Neural progenitor cell (in vitro differentiated cells): ENCODE measurements around the gene VTN. TPM values are rescaled to one million over a fixed set of nuclear protein-coding genes. Genes with fewer than 3 reads are reported as not detected.

Experiments used
- DNase-seq: peaks from one replicate; pipeline ENCODE4 v3.0.0-alpha.2; 2016; ENCODE audit warnings: low spot score
- H2AFZ ChIP-seq: fragments of 200-600 bp; sonication (generic); replicated peaks from 2 replicates; pipeline ENCODE4 v1.6.1; 2016; ENCODE audit warnings: antibody characterized with exemption
- H3F3A ChIP-seq: fragments of 200-600 bp; sonication (generic); 2 replicates; pipeline ENCODE4 v1.6.1; 2016; ENCODE audit warnings: antibody characterized with exemption, low read depth
- H3K27ac ChIP-seq: fragments of 200-600 bp; sonication (generic); 2 replicates; pipeline ENCODE4 v1.5.1; 2016; ENCODE audit warnings: mild to moderate bottlenecking
- H3K27me3 ChIP-seq: fragments of 200-600 bp; sonication (generic); 2 replicates; pipeline ENCODE4 v1.6.1; 2016; ENCODE audit warnings: mild to moderate bottlenecking, moderate library complexity
- H3K36me3 ChIP-seq: fragments of 200-600 bp; sonication (generic); 2 replicates; pipeline ENCODE4 v1.5.1; 2016
- H3K4me1 ChIP-seq: fragments of 200-600 bp; sonication (generic); 2 replicates; pipeline ENCODE4 v1.6.1; 2016; ENCODE audit warnings: mixed run types
- H3K4me2 ChIP-seq: fragments of 200-600 bp; sonication (generic); 2 replicates; pipeline ENCODE4 v1.6.1; 2016
- H3K4me3 ChIP-seq: fragments of 200-600 bp; sonication (generic); 2 replicates; pipeline ENCODE4 v1.5.1; 2016
- H3K79me2 ChIP-seq: fragments of 200-600 bp; sonication (generic); 2 replicates; pipeline ENCODE4 v1.6.1; 2016; ENCODE audit warnings: low read depth
- H3K9ac ChIP-seq: fragments of 200-600 bp; sonication (generic); 2 replicates; pipeline ENCODE4 v1.6.1; 2016
- H3K9me3 ChIP-seq: fragments of 200-600 bp; sonication (generic); 2 replicates; pipeline ENCODE4 v1.5.1; 2016; ENCODE audit warnings: low read depth
- H4K20me1 ChIP-seq: fragments of 200-600 bp; sonication (generic); 2 replicates; pipeline ENCODE4 v1.6.1; 2016; ENCODE audit warnings: low read depth
- H3K27ac Mint-ChIP-seq: 3 replicates; pipeline ENCODE4 v1.8.0; 2021; ENCODE audit warnings: mixed read lengths
- H3K27me3 Mint-ChIP-seq: 2 replicates; pipeline ENCODE4 v1.8.0; 2022; ENCODE audit warnings: low read depth, mild to moderate bottlenecking, inconsistent platforms, moderate library complexity, mixed read lengths; ENCODE audit not compliant: insufficient read depth
- H3K36me3 Mint-ChIP-seq: 3 replicates; pipeline ENCODE4 v1.8.0; 2021; ENCODE audit warnings: mixed read lengths
- H3K4me1 Mint-ChIP-seq: 3 replicates; pipeline ENCODE4 v1.8.0; 2021; ENCODE audit warnings: mixed read lengths
- H3K4me3 Mint-ChIP-seq: 3 replicates; pipeline ENCODE4 v1.8.0; 2021; ENCODE audit warnings: mild to moderate bottlenecking, moderate library complexity, mixed read lengths
- H3K9me3 Mint-ChIP-seq: 3 replicates; pipeline ENCODE4 v1.8.0; 2020; ENCODE audit warnings: mixed read lengths
- EZH2 ChIP-seq: fragments of 200-600 bp; sonication (generic); IDR thresholded peaks from 2 replicates; pipeline ENCODE4 v1.6.1; 2017; ENCODE audit warnings: antibody characterized with exemption, mild to moderate bottlenecking, moderate library complexity
- EZH2phosphoT487 ChIP-seq: fragments of 200-600 bp; sonication (generic); IDR thresholded peaks from 2 replicates; pipeline ENCODE4 v1.6.1; 2017; ENCODE audit warnings: antibody characterized with exemption
- total RNA-seq: library from RNA; depleted of rRNA; stranded (reverse); fragments of >200 nt; gene quantifications from 2 replicates; pipeline ENCODE4 v1.2.3, GENCODE V29; 2015; ENCODE audit warnings: low replicate concordance
- TF ChIP-seq, protein P1 (sequence below): fragments of 200-600 bp; sonication (generic); IDR thresholded peaks from 2 replicates; pipeline ENCODE4 v1.5.1; 2017; ENCODE audit warnings: antibody characterized with exemption, mild to moderate bottlenecking

The VTN gene
- total RNA-seq, 1 donor from 2014 or later, result 1.2 TPM

DNA sequence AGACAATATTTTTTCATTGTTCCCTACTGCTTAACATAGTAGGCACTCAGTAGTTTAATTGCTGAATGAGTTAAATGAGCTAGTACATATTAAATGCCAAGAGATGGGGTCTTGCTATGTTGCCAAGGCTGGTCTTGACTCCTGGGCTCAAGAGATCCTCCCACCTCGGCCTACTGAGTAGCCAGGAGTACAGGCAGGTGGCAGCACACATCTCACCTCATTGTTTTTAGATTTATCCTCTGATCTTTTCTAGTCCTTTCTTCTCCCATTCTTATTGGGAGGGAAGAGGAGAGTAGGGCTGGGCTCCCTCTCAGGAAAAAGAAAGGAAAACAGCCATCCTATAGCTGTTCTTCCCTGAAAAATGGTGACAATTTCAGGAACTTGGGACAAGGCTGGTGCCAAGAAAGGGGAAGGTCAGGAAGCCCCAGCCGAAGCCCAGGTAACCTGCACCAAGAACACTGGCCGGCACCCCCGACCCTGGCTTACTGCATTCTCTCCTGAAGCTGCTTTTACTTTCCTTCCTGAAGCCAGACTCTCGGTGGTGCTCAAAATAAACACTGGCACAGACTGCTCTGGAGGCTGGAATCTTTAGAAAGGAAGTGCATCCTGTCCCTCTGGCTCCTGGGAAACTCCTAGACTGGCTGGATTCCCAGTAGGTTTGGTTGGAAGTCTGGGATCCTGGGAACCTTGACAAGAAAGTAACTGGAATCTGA lies 31.9 kb downstream of the VTN start:
- Histone ChIP-seq H3K27ac (no peak overlapping the region), H3K4me3 (no peak overlapping the region), H3K9ac (no peak overlapping the region), H2AFZ (no peak overlapping the region), H3K4me2 (no peak overlapping the region), H3K4me1 (peaks cover 6% of the 10 kb centered on the region), H3K27me3 (no peaks in the 10 kb centered on the region), H3F3A (peaks cover 14% of the 10 kb centered on the region), H4K20me1 (peaks cover 29% of the 10 kb centered on the region), H3K9me3 (no peaks in the 10 kb centered on the region), H3K36me3 (no peaks in the 10 kb centered on the region), H3K79me2 (peaks cover 43% of the 10 kb centered on the region)
- Mint-ChIP-seq H3K27me3 (no peaks in the 10 kb centered on the region), H3K4me3 (no peak overlapping the region), H3K36me3 (peaks cover 7% of the 10 kb centered on the region), H3K4me1 (peaks cover 31% of the 10 kb centered on the region), H3K27ac (no peak overlapping the region), H3K9me3 (no peaks in the 10 kb centered on the region)
- TF ChIP-seq EZH2phosphoT487 (no peak), EZH2 (no peak)
- TF ChIP-seq, protein P1, sequence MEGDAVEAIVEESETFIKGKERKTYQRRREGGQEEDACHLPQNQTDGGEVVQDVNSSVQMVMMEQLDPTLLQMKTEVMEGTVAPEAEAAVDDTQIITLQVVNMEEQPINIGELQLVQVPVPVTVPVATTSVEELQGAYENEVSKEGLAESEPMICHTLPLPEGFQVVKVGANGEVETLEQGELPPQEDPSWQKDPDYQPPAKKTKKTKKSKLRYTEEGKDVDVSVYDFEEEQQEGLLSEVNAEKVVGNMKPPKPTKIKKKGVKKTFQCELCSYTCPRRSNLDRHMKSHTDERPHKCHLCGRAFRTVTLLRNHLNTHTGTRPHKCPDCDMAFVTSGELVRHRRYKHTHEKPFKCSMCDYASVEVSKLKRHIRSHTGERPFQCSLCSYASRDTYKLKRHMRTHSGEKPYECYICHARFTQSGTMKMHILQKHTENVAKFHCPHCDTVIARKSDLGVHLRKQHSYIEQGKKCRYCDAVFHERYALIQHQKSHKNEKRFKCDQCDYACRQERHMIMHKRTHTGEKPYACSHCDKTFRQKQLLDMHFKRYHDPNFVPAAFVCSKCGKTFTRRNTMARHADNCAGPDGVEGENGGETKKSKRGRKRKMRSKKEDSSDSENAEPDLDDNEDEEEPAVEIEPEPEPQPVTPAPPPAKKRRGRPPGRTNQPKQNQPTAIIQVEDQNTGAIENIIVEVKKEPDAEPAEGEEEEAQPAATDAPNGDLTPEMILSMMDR, result no peak
- no peak for DNase-seq

DNA sequence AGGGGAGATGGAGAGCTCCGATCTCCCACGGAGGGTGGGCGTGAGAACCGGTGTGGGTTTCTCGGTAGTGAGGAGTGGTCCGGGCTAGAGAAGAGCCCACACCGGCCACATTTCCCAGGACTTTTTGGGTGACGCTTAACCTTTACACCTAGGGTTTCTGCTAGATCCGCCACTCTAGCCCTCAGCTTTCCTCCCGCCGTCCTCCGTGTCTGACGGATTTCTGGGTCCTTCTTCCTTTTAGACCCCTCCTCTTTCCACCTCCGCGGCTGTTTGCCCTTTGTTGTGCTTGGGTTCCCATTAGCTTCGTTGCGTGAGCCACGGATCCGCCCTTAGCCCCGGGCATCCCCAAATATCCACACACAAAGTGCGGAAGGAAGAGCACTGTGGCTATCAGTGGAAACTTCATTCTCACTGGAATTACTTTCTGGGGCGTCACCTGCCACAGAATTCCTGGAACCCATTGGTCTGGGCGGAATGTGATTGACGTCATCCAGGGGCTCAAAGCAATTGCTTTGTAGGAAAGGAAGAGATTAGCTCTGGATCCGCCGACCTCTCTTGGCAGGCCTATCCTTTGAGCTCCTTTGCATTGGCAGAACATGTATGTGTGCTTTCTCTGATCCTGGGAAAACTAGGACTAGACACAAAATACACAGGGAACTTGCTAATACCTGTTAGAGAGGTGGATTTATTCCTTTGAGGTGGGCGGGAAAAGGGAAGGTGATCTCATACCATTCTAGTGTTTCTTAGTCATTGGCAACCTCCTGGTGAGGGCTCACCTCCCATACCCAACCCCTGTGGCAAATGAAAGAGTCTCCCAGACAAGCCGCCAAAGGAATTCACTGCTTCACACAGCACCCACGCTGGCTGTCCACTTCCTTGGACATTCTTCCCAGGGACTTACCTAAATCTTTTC lies 33.9 kb downstream of the VTN start:
- Histone ChIP-seq H4K20me1 (peaks cover 29% of the 10 kb centered on the region), H3K4me1 (peaks cover 6% of the 10 kb centered on the region), H3F3A (peaks cover 15% of the 10 kb centered on the region), H2AFZ (peak overlapping the region; percentile 75), H3K9me3 (no peaks in the 10 kb centered on the region), H3K27me3 (no peaks in the 10 kb centered on the region), H3K79me2 (peaks cover 44% of the 10 kb centered on the region), H3K4me2 (peak overlapping the region; percentile 73), H3K4me3 (peak overlapping the region; percentile 82), H3K36me3 (no peaks in the 10 kb centered on the region), H3K27ac (peak overlapping the region; percentile 94), H3K9ac (peak overlapping the region; percentile 91)
- Mint-ChIP-seq H3K27me3 (no peaks in the 10 kb centered on the region), H3K36me3 (peaks cover 8% of the 10 kb centered on the region), H3K4me1 (peaks cover 31% of the 10 kb centered on the region), H3K4me3 (peak overlapping the region; percentile 98), H3K27ac (peak overlapping the region; percentile 99), H3K9me3 (no peaks in the 10 kb centered on the region)
- TF ChIP-seq EZH2phosphoT487 (no peak), EZH2 (no peak)
- TF ChIP-seq, protein P1, result no peak
- DNase-seq, result peak; percentile 95

DNA sequence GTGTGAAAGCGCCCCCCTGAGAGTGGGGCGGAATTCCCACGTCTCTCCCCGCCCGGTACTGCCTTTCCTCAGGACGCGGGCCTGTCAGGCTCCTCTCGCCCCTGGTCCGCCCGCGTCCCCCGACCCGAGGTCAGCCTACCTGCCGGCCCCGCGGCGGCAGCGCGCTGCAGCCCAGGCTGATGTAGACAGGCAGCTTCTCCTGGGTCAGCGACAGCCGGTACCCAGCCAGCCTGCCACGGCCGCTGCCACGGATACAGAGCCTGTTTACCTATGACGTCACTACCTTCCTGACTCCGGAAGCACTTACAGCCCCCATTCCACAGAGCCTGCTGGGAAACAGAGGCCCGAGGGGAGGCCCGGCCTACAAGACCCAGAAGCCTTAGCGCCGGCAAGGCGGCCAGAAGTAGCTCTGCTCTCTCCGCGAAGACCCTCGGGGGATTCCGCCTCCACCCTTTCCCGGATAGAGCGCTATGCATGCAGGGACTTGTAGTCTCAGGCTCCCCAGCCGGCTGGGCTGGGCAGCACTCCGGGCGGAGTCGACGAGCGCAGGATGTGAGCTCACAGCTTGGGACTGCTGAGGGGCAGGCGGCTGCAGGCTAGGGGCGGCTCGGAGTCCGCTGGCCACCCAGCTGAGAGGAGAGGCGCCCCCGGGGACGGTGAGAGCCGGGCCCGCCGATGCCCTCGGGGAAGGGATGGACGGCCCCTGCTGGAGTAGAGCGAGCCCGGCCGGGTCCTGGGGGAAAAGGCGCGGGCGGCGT lies 34.7 kb downstream of the VTN start, which contains the start of the genes IFT20 and TNFAIP1:
TSS of gene IFT20 (minus strand) at position 272 of the 758 bp plus-strand sequence. CDS start 3,487 bp downstream, outside the sequence.
TSS of gene TNFAIP1 (plus strand) at position 561 of the 758 bp plus-strand sequence. CDS start 3,761 bp downstream, outside the sequence.
- Histone ChIP-seq H3K27ac (peak within 1 kb of the TSS; percentile 94), H3K4me3 (peak within 1 kb of the TSS; percentile 82), H3K9me3 (no peaks in the 10 kb centered on the region), H3K4me1 (peaks cover 6% of the 10 kb centered on the region), H3F3A (peaks cover 23% of the 10 kb centered on the region), H3K4me2 (peak within 1 kb of the TSS; percentile 83), H3K79me2 (peaks cover 44% of the 10 kb centered on the region), H3K36me3 (no peaks in the 10 kb centered on the region), H2AFZ (peak within 1 kb of the TSS; percentile 93), H3K9ac (peak within 1 kb of the TSS; percentile 91), H3K27me3 (no peaks in the 10 kb centered on the region), H4K20me1 (peaks cover 29% of the 10 kb centered on the region)
- Mint-ChIP-seq H3K4me3 (peak within 1 kb of the TSS; percentile 98), H3K27ac (peak within 1 kb of the TSS; percentile 99), H3K27me3 (peaks cover 1% of the 10 kb centered on the region), H3K9me3 (no peaks in the 10 kb centered on the region), H3K36me3 (peaks cover 9% of the 10 kb centered on the region), H3K4me1 (peaks cover 31% of the 10 kb centered on the region)
- no peak for TF ChIP-seq EZH2phosphoT487
- TF ChIP-seq, protein P1, result no peak
- no peak for TF ChIP-seq EZH2
- peak; percentile 100 for DNase-seq
